ENCODE data around the gene PTPN4.

GRCh38 chr2:119827866-119828507, 68.3 kb downstream of the PTPN4 start:
- TF ChIP-seq EZH2 (IDR thresholded peaks at IDR 0.05; ENCODE audit: insufficient read depth, poor library complexity, severe bottlenecking) (no peak), EZH2phosphoT487 (IDR thresholded peaks at IDR 0.05; ENCODE audit: insufficient read depth, low read depth) (no peak)
